T-helper 2 cell treated with Interferon-gamma antibody and Interleukin-4, amounts not matched to agents 5 μg/mL and 100 μg/mL, for 36 hours (primary cell): Measurements from ENCODE around the gene UTP15.

Source experiments
- DNase-seq: peaks from one replicate; pipeline ENCODE4 v3.0.0; 2021; ENCODE audit warnings: low spot score
- H3K27ac Mint-ChIP-seq: one replicate; pipeline ENCODE4 v1.8.0; 2021; ENCODE audit warnings: mild to moderate bottlenecking, mixed read lengths
- H3K27me3 Mint-ChIP-seq: one replicate; pipeline ENCODE4 v1.8.0; 2021; ENCODE audit warnings: low read depth, mixed read lengths
- H3K36me3 Mint-ChIP-seq: one replicate; pipeline ENCODE4 v1.8.0; 2021; ENCODE audit warnings: low read depth, mixed read lengths
- H3K4me1 Mint-ChIP-seq: one replicate; pipeline ENCODE4 v1.8.0; 2021; ENCODE audit warnings: low read depth, mixed read lengths
- H3K4me3 Mint-ChIP-seq: one replicate; pipeline ENCODE4 v1.8.0; 2022; ENCODE audit warnings: mild to moderate bottlenecking, moderate library complexity, mixed read lengths
- H3K9me3 Mint-ChIP-seq: one replicate; pipeline ENCODE4 v1.8.0; 2021; ENCODE audit warnings: mixed read lengths

UTP15 gene

GRCh38 chr5:73623060-73623459 lies 57.5 kb downstream of the UTP15 start:
- H3K9me3 Mint-ChIP-seq, result no peaks in the 10 kb centered on the region
- no peaks in the 10 kb centered on the region for H3K4me1 Mint-ChIP-seq
- no peaks in the 10 kb centered on the region for H3K36me3 Mint-ChIP-seq
- H3K27ac Mint-ChIP-seq, result no peak overlapping the region
- peaks cover 51% of the 10 kb centered on the region for H3K27me3 Mint-ChIP-seq
- DNase-seq, result no peak
- H3K4me3 Mint-ChIP-seq, result no peak overlapping the region

- Mint-ChIP-seq H3K9me3 (no peaks in the 10 kb centered on the region), H3K27ac (no peak overlapping the region), H3K4me1 (no peaks in the 10 kb centered on the region), H3K36me3 (no peaks in the 10 kb centered on the region), H3K27me3 (peaks cover 57% of the 10 kb centered on the region), H3K4me3 (no peak overlapping the region)
- no peak for DNase-seq
These were observed 58.4 kb downstream of the UTP15 start for GRCh38 chr5:73623901-73624404.

GRCh38 chr5:73624888-73625287 lies 59.3 kb downstream of the UTP15 start:
- Mint-ChIP-seq H3K4me3 (no peak overlapping the region), H3K36me3 (no peaks in the 10 kb centered on the region), H3K4me1 (no peaks in the 10 kb centered on the region), H3K27ac (no peak overlapping the region), H3K27me3 (peaks cover 61% of the 10 kb centered on the region), H3K9me3 (no peaks in the 10 kb centered on the region)
- no peak for DNase-seq

GRCh38 chr5:73625372-73625943 lies 59.9 kb downstream of the UTP15 start:
- H3K27ac Mint-ChIP-seq, result no peak overlapping the region
- H3K4me3 Mint-ChIP-seq, result peak overlapping the region; percentile 54
- no peaks in the 10 kb centered on the region for H3K4me1 Mint-ChIP-seq
- no peaks in the 10 kb centered on the region for H3K9me3 Mint-ChIP-seq
- no peak for DNase-seq
- H3K27me3 Mint-ChIP-seq, result peaks cover 63% of the 10 kb centered on the region
- no peaks in the 10 kb centered on the region for H3K36me3 Mint-ChIP-seq

DNA sequence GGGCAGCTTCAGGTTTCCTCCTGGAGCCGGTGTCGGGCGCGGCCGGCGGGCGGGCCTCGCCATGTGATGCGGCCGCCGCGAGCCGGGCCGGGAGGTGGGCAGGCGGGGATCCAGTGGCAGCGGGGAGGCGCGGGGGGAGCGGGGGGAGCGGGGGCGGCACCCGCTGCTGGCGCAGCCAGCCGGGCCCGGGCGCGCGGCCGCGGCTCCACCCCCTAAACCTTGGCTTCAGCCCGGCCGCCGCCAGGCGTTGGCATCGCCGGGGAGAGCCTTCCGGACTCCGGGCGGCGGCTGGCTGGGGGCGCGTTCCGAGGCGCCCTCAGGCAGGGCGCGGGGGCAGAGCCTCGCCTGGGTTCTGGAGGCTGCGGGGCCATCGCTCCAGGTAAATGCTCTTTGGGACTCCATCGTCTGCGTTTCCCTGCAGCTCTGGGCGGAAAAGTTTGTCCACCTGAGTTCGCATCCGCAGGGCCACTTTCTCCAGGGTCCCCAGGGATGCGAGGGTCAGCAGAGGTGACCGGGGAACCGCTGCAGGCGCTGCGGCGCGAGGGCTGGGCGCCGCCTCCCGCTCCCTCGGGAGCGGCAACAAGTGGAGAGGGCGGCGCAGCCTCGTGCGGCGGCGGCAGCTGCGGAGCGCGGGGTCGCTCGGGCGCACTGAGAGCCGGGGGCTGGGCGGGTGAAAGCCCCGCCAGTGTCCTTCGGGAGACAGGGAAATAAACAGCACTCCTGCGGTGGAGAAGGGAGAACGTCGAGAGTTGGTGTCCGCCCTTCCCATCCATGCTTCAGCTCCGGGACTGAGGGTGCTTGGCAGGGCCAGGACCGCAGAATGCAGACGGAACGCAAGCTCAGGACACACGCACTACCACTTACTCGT lies 60.6 kb downstream of the UTP15 start, which contains the start of gene ARHGEF28:
Gene ARHGEF28, plus strand, starts transcription at position 253 of the 868 bp plus-strand sequence. CDS start 58,656 bp downstream, outside the sequence.
- no peaks in the 10 kb centered on the region for H3K9me3 Mint-ChIP-seq
- H3K4me3 Mint-ChIP-seq, result peak within 1 kb of the TSS; percentile 54
- H3K27ac Mint-ChIP-seq, result no peak within 1 kb of the TSS
- peaks cover 67% of the 10 kb centered on the region for H3K27me3 Mint-ChIP-seq
- no peaks in the 10 kb centered on the region for H3K4me1 Mint-ChIP-seq
- no peaks in the 10 kb centered on the region for H3K36me3 Mint-ChIP-seq
- peak; percentile 7 for DNase-seq

DNA sequence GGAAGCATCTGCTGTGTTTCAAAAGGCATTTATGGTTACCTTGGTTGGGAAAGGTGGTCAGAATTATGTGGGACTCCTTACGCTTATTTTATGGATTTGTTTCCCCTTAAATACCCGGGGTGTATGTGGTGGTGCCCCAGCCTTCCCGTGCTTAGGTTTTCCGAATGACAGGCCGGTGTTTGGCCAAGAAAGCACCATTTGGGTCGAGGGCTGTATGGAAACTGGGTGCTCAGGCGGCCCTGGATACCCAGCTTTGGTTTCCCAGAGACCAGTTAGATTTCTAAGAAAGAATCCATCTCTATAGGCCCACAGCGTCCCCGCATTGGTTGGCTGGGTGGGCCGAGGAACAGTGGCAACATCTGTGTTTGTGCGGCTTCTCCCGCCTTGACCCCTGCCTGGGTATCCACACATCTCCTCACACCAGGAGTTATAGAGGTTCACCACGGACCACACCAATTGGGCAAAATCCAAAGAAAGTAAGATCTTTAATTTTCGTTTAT lies 61.3 kb downstream of the UTP15 start:
- Mint-ChIP-seq H3K36me3 (no peaks in the 10 kb centered on the region), H3K4me3 (no peak overlapping the region), H3K27ac (no peak overlapping the region), H3K27me3 (peaks cover 72% of the 10 kb centered on the region), H3K9me3 (no peaks in the 10 kb centered on the region), H3K4me1 (no peaks in the 10 kb centered on the region)
- DNase-seq, result no peak

DNA sequence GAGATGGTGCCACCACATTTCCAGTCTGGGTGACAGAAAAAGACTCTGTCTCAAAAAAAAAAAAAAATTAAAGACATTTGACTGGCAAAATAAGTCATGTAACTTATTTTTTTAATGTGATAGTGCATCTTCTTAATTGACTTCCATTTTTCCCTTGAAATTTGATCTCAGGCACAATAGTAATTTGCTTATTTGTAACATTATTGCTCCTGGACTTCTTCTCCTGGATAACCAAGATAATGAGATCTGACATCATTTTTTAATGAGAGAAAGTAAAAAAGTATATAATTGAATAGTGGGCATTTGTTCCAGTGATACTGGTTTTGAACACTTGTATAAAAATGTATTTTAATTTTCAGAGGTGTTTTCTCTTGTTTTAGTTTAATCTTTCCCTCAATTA lies 63.9 kb downstream of the UTP15 start:
- H3K27ac Mint-ChIP-seq, result no peak overlapping the region
- no peaks in the 10 kb centered on the region for H3K36me3 Mint-ChIP-seq
- H3K4me3 Mint-ChIP-seq, result no peak overlapping the region
- H3K9me3 Mint-ChIP-seq, result no peaks in the 10 kb centered on the region
- H3K27me3 Mint-ChIP-seq, result peaks cover 59% of the 10 kb centered on the region
- no peaks in the 10 kb centered on the region for H3K4me1 Mint-ChIP-seq
- DNase-seq, result no peak

DNA sequence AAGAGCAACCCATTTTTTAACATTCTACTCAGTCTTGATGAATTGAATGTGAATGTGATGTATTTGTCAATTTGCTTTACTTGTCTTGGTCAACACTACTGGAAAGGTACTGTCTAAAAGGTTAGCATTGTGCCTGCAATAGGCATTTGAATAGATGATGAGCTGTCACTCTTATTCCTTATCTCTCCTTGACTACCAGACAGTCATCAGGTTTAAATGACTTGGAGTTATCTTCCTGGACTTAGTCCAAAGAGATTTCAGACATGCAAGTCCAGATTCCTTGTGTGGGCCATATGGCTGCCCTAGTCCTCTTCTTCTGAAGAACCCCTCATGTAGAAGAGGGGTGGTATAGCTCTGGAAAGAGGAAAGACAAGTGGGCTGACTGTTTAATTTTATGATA lies 65.2 kb downstream of the UTP15 start:
- no peaks in the 10 kb centered on the region for H3K4me1 Mint-ChIP-seq

GRCh38 chr5:73631500-73631899 lies 66.0 kb downstream of the UTP15 start:
- H3K9me3 Mint-ChIP-seq, result no peaks in the 10 kb centered on the region
- H3K36me3 Mint-ChIP-seq, result no peaks in the 10 kb centered on the region
- no peak overlapping the region for H3K27ac Mint-ChIP-seq
- H3K4me3 Mint-ChIP-seq, result no peak overlapping the region
- H3K4me1 Mint-ChIP-seq, result no peaks in the 10 kb centered on the region
- H3K27me3 Mint-ChIP-seq, result peaks cover 52% of the 10 kb centered on the region
- DNase-seq, result no peak

More for the DNA sequence above, 65.2 kb downstream of the UTP15 start:
- no peaks in the 10 kb centered on the region for H3K9me3 Mint-ChIP-seq
- DNase-seq, result no peak
- no peak overlapping the region for H3K27ac Mint-ChIP-seq
- H3K36me3 Mint-ChIP-seq, result no peaks in the 10 kb centered on the region
- H3K27me3 Mint-ChIP-seq, result peaks cover 52% of the 10 kb centered on the region
- no peak overlapping the region for H3K4me3 Mint-ChIP-seq
